Omental fat pad (tissue), 4 donors: Measurements from ENCODE around the gene RCAN2. TPM values are rescaled to one million over a fixed set of nuclear protein-coding genes. Genes with fewer than 3 reads are reported as not detected.

ENCODE experiments used
- ATAC-seq: fragments of 150-250 bp; one replicate; pipeline ENCODE4 v1.9.1; 2016; ENCODE audit warnings: mild to moderate bottlenecking, moderate library complexity; ENCODE audit not compliant: low FRiP score
- DNase-seq: peaks from one replicate; pipeline ENCODE4 v3.0.0-alpha.2; 2019; ENCODE audit warnings: low spot score
- total RNA-seq, 4 donors: library from RNA; depleted of rRNA; stranded (reverse); fragments of >200 nt; gene quantifications; one replicate each; pipeline ENCODE4 v1.1.0, GENCODE V29; 2016
- TF ChIP-seq, protein P1 (sequence below), 3 donors: fragments of 450-650 bp; IDR thresholded peaks; one replicate each; pipeline ENCODE4 v1.5.1; 2016 to 2017; ENCODE audit warnings: antibody characterized with exemption in 3 of 3, mild to moderate bottlenecking in 3 of 3, moderate library complexity in 2 of 3

Gene RCAN2
- total RNA-seq, 4 donors from 2014 or later = 2.5 to 7.9 (median 3.7) TPM

- DNase-seq (no peak), ATAC-seq (no peak)
- TF ChIP-seq, protein P1, sequence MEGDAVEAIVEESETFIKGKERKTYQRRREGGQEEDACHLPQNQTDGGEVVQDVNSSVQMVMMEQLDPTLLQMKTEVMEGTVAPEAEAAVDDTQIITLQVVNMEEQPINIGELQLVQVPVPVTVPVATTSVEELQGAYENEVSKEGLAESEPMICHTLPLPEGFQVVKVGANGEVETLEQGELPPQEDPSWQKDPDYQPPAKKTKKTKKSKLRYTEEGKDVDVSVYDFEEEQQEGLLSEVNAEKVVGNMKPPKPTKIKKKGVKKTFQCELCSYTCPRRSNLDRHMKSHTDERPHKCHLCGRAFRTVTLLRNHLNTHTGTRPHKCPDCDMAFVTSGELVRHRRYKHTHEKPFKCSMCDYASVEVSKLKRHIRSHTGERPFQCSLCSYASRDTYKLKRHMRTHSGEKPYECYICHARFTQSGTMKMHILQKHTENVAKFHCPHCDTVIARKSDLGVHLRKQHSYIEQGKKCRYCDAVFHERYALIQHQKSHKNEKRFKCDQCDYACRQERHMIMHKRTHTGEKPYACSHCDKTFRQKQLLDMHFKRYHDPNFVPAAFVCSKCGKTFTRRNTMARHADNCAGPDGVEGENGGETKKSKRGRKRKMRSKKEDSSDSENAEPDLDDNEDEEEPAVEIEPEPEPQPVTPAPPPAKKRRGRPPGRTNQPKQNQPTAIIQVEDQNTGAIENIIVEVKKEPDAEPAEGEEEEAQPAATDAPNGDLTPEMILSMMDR (IDR thresholded peaks at IDR 0.05) = no peak
These were observed 248.3 kb downstream of the RCAN2 start for GRCh38 chr6:46242921-46243320.

DNA sequence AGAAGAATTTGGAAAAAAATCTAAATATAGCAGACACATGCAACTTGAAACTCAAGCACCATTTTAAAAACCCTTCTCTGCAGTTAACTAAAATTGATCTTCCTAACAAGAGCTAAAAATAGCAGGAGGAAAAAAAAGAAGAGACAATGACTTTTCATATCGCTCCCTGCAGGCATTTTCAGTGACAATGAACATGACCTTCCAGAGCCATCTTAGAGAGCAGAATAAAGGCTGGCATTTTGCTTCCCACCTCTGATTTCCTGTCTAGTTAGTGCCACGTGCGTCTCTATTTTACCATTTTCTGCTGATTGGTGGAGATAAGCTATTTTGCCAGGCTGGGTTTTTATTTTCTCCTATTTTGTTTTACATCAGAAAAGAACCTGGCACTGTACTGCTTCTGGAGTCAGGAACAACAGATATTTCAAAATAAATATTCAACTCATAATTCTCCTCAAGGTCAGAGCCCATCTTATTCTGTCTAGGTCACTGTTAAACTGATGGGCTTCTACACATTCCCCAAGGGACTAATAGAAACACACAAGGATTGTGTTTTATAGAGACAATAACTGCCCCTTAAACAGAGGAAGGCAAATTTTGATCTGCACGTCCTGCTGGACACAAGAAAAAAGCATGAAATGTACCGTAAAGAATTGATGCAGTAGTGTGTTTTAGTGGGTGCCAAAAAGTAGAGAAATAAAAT is 250.2 kb downstream of the RCAN2 start:
- DNase-seq (no peak), ATAC-seq (no peak)
- TF ChIP-seq, protein P1 (IDR thresholded peaks at IDR 0.05) = no peak

DNA sequence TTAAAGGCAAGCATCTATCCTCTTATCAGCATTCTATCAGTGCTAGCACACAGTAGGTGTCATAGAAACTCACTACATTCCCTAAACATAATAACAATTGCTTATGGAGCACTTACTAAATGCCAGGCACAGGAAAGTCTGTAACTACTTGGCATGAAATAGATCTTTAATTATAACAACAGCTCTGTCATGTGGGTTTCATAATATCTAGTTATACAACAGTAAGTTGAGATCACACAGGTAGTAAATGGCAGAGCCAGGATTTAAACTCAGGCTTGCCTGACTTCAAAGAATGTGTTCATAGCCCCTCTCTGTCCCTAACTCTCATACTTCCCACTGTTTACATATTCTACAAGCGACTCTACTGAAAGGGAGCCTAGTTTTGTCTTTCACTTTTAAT is 254.5 kb downstream of the RCAN2 start:
- DNase-seq (no peak), ATAC-seq (no peak)
- TF ChIP-seq, protein P1 (IDR thresholded peaks at IDR 0.05) = no peak

GRCh38 chr6:46235242-46235641 is 256.0 kb downstream of the RCAN2 start:
- ATAC-seq (no peak), DNase-seq (no peak)
- TF ChIP-seq, protein P1 (IDR thresholded peaks at IDR 0.05) = no peak

DNA sequence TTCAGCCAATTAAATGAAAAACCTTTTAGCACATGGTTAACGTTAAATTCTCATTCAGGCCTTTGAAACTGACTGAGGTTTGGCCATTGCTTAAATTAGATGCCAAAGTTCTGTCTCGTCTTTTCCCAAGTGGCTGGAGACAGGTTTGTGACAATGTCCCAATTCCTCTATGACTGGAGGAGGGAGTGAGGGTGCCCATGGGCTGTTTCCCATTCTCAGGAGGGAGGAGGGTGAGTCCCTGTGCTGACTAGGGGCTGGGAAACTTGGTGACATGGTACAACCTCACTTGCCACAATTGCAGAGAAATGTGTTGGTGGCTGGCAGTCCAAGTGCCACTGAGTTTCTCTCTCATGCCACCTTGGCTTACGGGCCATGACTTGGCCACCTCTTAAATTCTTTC is 256.5 kb downstream of the RCAN2 start:
- DNase-seq (no peak), ATAC-seq (no peak)
- TF ChIP-seq, protein P1 (IDR thresholded peaks at IDR 0.05) = no peak

DNA sequence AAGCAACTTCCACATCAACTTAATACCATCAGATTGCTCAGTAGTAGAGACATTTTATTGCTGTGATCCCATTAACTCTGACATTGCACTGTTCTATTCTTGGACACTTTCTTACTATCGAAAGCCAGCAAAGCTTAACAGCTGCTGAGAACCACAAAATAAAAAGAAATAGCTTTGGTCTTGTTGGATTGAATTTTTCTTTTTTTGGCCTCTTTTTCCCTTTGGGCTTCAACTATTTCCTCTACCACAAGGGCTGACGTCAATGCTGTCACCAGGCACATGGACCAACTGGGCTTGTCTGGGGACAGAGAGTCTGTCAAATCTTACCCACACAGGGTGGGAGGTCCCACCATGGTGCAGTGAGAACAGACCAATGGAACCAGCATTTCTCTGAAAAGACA is 257.1 kb downstream of the RCAN2 start:
- DNase-seq (no peak), ATAC-seq (no peak)
- TF ChIP-seq, protein P1 (IDR thresholded peaks at IDR 0.05) = no peak

DNA sequence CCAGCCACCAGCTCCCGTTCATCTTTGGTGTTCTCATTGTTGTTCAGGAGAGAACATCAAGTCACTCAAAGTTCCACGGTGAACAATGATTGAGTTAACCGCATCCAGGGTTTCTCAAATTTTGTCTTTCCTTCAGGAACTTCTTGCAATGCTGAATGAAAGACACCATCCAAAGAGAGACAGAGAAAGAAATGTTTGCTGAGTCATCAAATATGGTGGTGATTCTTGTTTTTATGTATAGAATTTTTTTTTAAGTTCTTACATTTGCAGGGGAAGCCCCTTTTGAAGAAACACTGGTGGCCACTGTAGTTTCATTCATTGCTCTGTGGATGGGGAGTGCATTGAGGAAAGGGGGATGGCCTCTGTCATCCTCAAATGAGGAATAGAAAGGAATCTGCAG is 258.1 kb downstream of the RCAN2 start:
- TF ChIP-seq, protein P1 (IDR thresholded peaks at IDR 0.05) = no peak
- DNase-seq (no peak), ATAC-seq (no peak)
